Right atrium auricular region (tissue), 2 donors: ENCODE data around the gene NAT14. TPM values are rescaled to one million over a fixed set of nuclear protein-coding genes. Genes with fewer than 3 reads are reported as not detected.

Experiments
- DNase-seq: peaks from one replicate; pipeline ENCODE4 v3.0.0-alpha.2; 2019; ENCODE audit warnings: low spot score
- H3K27ac ChIP-seq, 2 donors: fragments of 200-600 bp; sonication (generic); 1 replicate in 1 of 2; 2 replicates in 1 of 2; pipeline ENCODE4 v1.5.1; 2016 to 2019
- H3K27me3 ChIP-seq, 2 donors: fragments of 200-600 bp; sonication (generic); one replicate each; pipeline versions ENCODE4 v1.5.1 to v1.6.0; 2017 to 2019
- H3K36me3 ChIP-seq: fragments of 200-600 bp; sonication (generic); one replicate; pipeline ENCODE4 v1.5.1; 2016
- H3K4me1 ChIP-seq, 2 donors: fragments of 200-600 bp; sonication (generic); one replicate each; pipeline versions ENCODE4 v1.5.1 to v1.6.0; 2017 to 2019
- H3K4me3 ChIP-seq, 2 donors: fragments of 200-600 bp; sonication (generic); 1 replicate in 1 of 2; 2 replicates in 1 of 2; pipeline ENCODE4 v1.5.1; 2017 to 2019; ENCODE audit warnings: mild to moderate bottlenecking in 1 of 2, moderate library complexity in 1 of 2
- H3K9me3 ChIP-seq, 2 donors: fragments of 200-600 bp; sonication (generic); one replicate each; pipeline ENCODE4 v1.5.1; 2019
- CTCF ChIP-seq, 2 donors: fragments of 200-600 bp; sonication (generic); IDR thresholded peaks; one replicate each; pipeline ENCODE4 v1.5.1; 2019; ENCODE audit warnings: antibody characterized with exemption in 2 of 2
- total RNA-seq, 2 donors: library from RNA; depleted of rRNA; stranded (reverse); fragments of >200 nt; gene quantifications; one replicate each; pipeline ENCODE4 v1.1.0, GENCODE V29; 2016

The NAT14 gene
- total RNA-seq, 2 donors from 2014 or later, result 2.3 to 7.0 TPM

GRCh38 chr19:55481794-55482155 lies 3.2 kb upstream of the NAT14 start:
- H3K27ac ChIP-seq, result no peak overlapping the region
- H3K9me3 ChIP-seq, result no peaks in the 10 kb centered on the region
- H3K4me3 ChIP-seq, result no peak overlapping the region
- H3K36me3 ChIP-seq, result peaks cover 11% of the 10 kb centered on the region
- TF ChIP-seq CTCF (IDR thresholded peaks at IDR 0.05), result no peak
- no peaks in the 10 kb centered on the region for H3K27me3 ChIP-seq
- H3K4me1 ChIP-seq, result peaks cover 0 to 61% of the 10 kb centered on the region in 2 donors
- no peak for DNase-seq

GRCh38 chr19:55482156-55482961 lies 2.6 kb upstream of the NAT14 start:
- no peak for TF ChIP-seq CTCF (IDR thresholded peaks at IDR 0.05)
- no peak overlapping the region for H3K4me3 ChIP-seq
- H3K9me3 ChIP-seq, result no peaks in the 10 kb centered on the region
- no peak overlapping the region for H3K27ac ChIP-seq
- H3K4me1 ChIP-seq, result peaks cover 0 to 63% of the 10 kb centered on the region in 2 donors
- H3K36me3 ChIP-seq, result peaks cover 11% of the 10 kb centered on the region
- no peaks in the 10 kb centered on the region for H3K27me3 ChIP-seq
- DNase-seq, result no peak

GRCh38 chr19:55482967-55483705 lies 1.9 kb upstream of the NAT14 start:
- Histone ChIP-seq H3K9me3 (no peaks in the 10 kb centered on the region), H3K4me1 (peaks cover 0 to 63% of the 10 kb centered on the region in 2 donors), H3K36me3 (peaks cover 11% of the 10 kb centered on the region), H3K27ac (no peak overlapping the region), H3K27me3 (no peaks in the 10 kb centered on the region), H3K4me3 (no peak overlapping the region)
- no peak for DNase-seq
- no peak for TF ChIP-seq CTCF (IDR thresholded peaks at IDR 0.05)

GRCh38 chr19:55483706-55484592 lies 1.0 kb upstream of the NAT14 start:
- TF ChIP-seq CTCF (IDR thresholded peaks at IDR 0.05), result no peak
- H3K4me3 ChIP-seq, result peak overlapping the region in 1 of 2 donors; percentile 66
- peaks cover 0 to 62% of the 10 kb centered on the region in 2 donors for H3K4me1 ChIP-seq
- H3K27ac ChIP-seq, result peak overlapping the region; percentile 89
- H3K27me3 ChIP-seq, result no peaks in the 10 kb centered on the region
- no peak for DNase-seq
- H3K9me3 ChIP-seq, result no peaks in the 10 kb centered on the region
- H3K36me3 ChIP-seq, result peaks cover 11% of the 10 kb centered on the region

- H3K36me3 ChIP-seq, result peaks cover 11% of the 10 kb centered on the region
- H3K27me3 ChIP-seq, result no peaks in the 10 kb centered on the region
- peak overlapping the region; percentile 89 for H3K27ac ChIP-seq
- peak overlapping the region; percentile 45 to 66 for H3K4me3 ChIP-seq
- peaks cover 0 to 60% of the 10 kb centered on the region in 2 donors for H3K4me1 ChIP-seq
- DNase-seq, result no peak
- no peaks in the 10 kb centered on the region for H3K9me3 ChIP-seq
- no peak for TF ChIP-seq CTCF (IDR thresholded peaks at IDR 0.05)
Observed at GRCh38 chr19:55485439-55486011, 537 bp downstream of the NAT14 start.
